Right lobe of liver (tissue), 6 donors: ENCODE results near the gene PPA1. TPM values are rescaled to one million over a fixed set of nuclear protein-coding genes. Genes with fewer than 3 reads are reported as not detected.
"Not testable (repeated sequence)": the region's sequence is repeated elsewhere in the genome, so short reads cannot be mapped to it uniquely, and the experiment has no call there.

ENCODE experiments used
- ATAC-seq, 4 donors: fragments of 200-7000 bp; cut with Tn5 transposase; one replicate each; pipeline ENCODE4 v1.9.1; 2020; ENCODE audit warnings: mild to moderate bottlenecking in 4 of 4, moderate library complexity in 4 of 4
- DNase-seq, 3 donors: peaks; one replicate each; pipeline ENCODE4 v3.0.0-alpha.2; 2020
- H3K27ac ChIP-seq, 3 donors: fragments of 200-600 bp; one replicate each; pipeline ENCODE4 v1.8.0; 2022
- H3K27me3 ChIP-seq, 2 donors: fragments of 200-600 bp; one replicate each; pipeline ENCODE4 v1.8.0; 2022
- H3K36me3 ChIP-seq, 4 donors: fragments of 200-600 bp; sonication (generic) in 1 of 4; one replicate each; pipeline versions ENCODE4 v1.5.1 to v1.8.0; 2017 to 2022; ENCODE audit warnings: control low read depth in 1 of 4
- H3K4me1 ChIP-seq, 4 donors: fragments of 200-600 bp; sonication (generic) in 1 of 4; one replicate each; pipeline versions ENCODE4 v1.5.1 to v1.8.0; 2017 to 2022; ENCODE audit warnings: control low read depth in 1 of 4
- H3K4me3 ChIP-seq, 3 donors: fragments of 200-600 bp; one replicate each; pipeline ENCODE4 v1.8.0; 2022
- H3K9me3 ChIP-seq, 4 donors: fragments of 200-600 bp; sonication (generic) in 1 of 4; one replicate each; pipeline versions ENCODE4 v1.5.1 to v1.8.0; 2017 to 2022; ENCODE audit warnings: control low read depth in 1 of 4
- CTCF ChIP-seq, 4 donors: fragments of 200-600 bp in 3 of 4; fragments of 450-650 bp in 1 of 4; IDR thresholded peaks; one replicate each; pipeline versions ENCODE4 v1.5.1 to v1.8.0; 2016 to 2022; ENCODE audit warnings: antibody characterized with exemption in 4 of 4, mild to moderate bottlenecking in 2 of 4
- POLR2A ChIP-seq: fragments of 450-650 bp; IDR thresholded peaks from one replicate; pipeline ENCODE4 v1.6.1; 2017; ENCODE audit warnings: antibody characterized with exemption, mild to moderate bottlenecking
- WGBS: methylation state at CpG from one replicate; pipeline ENCODE4 v1.1.6; 2018; ENCODE audit warnings: low coverage, low lambda C conversion rate; ENCODE audit not compliant: insufficient coverage; ENCODE audit errors: missing lambda C conversion rate; 5-methylcytosine and 5-hydroxymethylcytosine counted together
- intact Hi-C, 2 donors: fragments of 100-400 bp; cut with DNase I; formaldehyde crosslinking; loops; one replicate each; pipeline versions ENCODE4 v1.11.2 to v1.14.1; 2022
- total RNA-seq, 6 experiments: library from RNA; depleted of rRNA in 2 of 6; stranded (reverse); fragments of >200 nt in 2 of 6; fragmentation: NEBNext Ultra II Directional in 3 of 6; extraction: Animal tissue kit (Norgen Biotek cat#: 25700) in 3 of 6; gene quantifications; one replicate each; pipeline versions ENCODE4 v1.1.0 to v1.2.4, GENCODE V29; 2016 to 2023
- donor health status: DM: no; HTN: yes; CAD: no.
- donor health status: DM: no; HTN: no; CAD: no.
- donor health status: DM: no; HTN: no; CAD: no.
- donor health status: DM: no; HTN: yes; CAD: no.
- donor health status: DM: no; HTN: yes; CAD: no.

PPA1 gene
- total RNA-seq, 6 experiments from 2014 or later, result 64.8 to 133 (median 95.7) TPM

DNA sequence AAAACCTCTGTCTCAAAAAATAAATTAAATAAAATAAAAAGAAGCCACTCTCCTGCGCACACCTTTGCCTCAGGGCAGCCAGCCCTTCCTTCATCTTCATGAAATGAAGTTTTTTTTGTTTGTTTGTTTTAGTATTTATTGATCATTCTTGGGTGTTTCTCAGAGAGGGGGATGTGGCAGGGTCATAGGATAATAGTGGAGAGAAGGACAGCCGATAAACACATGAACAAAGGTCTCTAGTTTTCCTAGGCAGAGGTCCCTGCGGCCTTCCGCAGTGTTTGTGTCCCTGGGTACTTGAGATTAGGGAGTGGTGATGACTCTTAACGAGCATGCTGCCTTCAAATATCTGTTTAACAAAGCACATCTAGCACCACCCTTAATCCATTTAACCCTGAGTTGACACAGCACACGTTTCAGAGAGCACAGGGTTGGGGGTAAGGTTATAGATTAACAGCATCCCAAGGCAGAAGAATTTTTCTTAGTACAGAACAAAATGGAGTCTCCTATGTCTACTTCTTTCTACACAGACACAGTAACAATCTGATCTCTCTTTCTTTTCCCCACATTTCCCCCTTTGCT, 4.8 kb upstream of the PPA1 start:
- H3K4me1 ChIP-seq, H3K4me3 ChIP-seq, H3K36me3 ChIP-seq, H3K27ac ChIP-seq, H3K9me3 ChIP-seq, intact Hi-C loops, H3K27me3 ChIP-seq, DNase-seq, ATAC-seq: not testable (repeated sequence)
- 69% methylated on average over 6 of the region's 6 CpGs for WGBS

DNA sequence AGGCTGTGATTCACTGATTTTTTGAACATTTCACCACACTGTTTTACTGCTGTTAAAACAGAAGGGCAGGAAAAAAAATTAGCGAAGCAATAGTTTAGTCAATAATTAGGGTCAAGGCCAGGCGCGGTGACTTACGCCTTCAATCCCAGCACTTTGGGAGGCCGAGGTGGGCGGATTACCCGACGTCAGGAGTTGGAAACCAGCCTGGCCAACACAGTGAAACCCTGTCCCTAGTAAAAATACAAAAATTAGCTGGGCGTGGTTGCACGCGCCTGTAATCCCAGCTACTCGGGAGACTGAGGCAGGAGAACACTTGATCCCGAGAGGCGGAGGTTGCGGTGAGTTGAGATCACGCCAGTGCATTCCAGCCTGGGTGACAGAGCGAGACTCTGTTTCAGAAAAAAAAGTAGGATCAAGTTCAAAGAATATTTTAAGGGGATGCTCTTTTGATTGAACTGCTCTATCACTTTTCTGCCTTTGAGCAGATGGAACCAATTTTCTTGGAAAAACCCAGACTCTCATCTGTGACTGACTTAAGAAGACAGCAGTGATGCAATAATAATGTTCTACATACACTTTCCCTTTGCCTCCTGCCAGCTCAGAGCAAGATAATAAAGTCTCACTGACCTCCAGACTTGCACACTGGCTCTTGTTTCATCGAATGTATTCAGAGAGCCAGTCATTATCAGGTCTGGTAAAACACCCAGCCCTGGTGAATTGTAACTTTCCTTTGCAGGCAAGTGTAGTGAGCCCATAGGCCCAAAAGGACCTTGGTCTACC, 1.6 kb upstream of the PPA1 start:
- H3K27ac ChIP-seq, result no peak overlapping the region
- no peak overlapping the region for H3K4me3 ChIP-seq
- no peaks in the 10 kb centered on the region for H3K27me3 ChIP-seq
- 72% methylated on average over 16 of the region's 18 CpGs for WGBS
- ATAC-seq (no peak), DNase-seq (no peak)
- no peak for TF ChIP-seq CTCF (IDR thresholded peaks at IDR 0.05)
- no peak for TF ChIP-seq POLR2A
- H3K9me3 ChIP-seq, result no peaks in the 10 kb centered on the region
- H3K4me1 ChIP-seq, result peaks cover 0 to 6% (median 0%) of the 10 kb centered on the region in 4 donors
- intact Hi-C loops, result no loop called here
- H3K36me3 ChIP-seq, result peaks cover 0 to 3% (median 0%) of the 10 kb centered on the region in 4 donors

DNA sequence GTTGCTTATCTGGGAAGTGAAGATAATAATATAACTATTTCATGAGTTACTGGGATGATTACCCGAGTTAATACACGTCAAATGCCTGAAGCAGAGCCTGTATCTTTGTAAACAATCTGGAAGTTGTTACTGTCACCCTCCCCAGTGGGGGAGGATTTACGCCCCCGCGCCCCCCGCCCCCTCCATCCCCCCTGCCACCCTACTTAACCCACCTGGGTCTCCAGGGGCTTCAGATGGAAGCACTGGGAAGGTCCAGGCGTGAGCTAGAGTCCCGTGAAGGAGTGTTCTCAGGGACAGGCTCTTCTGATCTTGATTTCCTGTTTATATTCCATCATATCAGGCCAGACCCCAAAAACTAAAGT, 691 bp upstream of the PPA1 start:
- no peak for DNase-seq
- WGBS, result 11% methylated on average over 5 of the region's 8 CpGs

DNA sequence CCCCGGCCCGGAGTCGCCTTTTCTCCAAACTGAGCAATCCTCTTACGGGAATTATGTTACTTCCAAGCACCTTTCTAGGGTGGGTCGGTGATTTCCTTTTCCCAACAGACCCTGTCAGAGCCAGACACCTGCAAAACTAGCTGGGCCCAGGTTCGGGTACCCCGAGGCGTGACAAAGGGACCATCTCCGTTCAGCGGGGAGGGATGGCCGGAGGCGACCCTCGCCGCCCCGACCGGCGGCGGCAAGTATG, 445 bp downstream of the PPA1 start:
- H3K36me3 ChIP-seq, result peaks cover 0 to 14% (median 0%) of the 10 kb centered on the region in 4 donors
- no peak for ATAC-seq
- no peaks in the 10 kb centered on the region for H3K27me3 ChIP-seq
- intact Hi-C loops, result no loop called here
- WGBS, result 0% methylated on average over 9 of the region's 18 CpGs
- H3K4me1 ChIP-seq, result peaks cover 0 to 9% (median 3%) of the 10 kb centered on the region in 4 donors
- DNase-seq, result no peak
- TF ChIP-seq CTCF (IDR thresholded peaks at IDR 0.05), result no peak
- no peak for TF ChIP-seq POLR2A
- H3K9me3 ChIP-seq, result no peaks in the 10 kb centered on the region
- peak overlapping the region; percentile 75 to 96 (median 81) for H3K4me3 ChIP-seq
- peak overlapping the region; percentile 76 to 97 (median 91) for H3K27ac ChIP-seq

More for the DNA sequence above, 691 bp upstream of the PPA1 start:
- no peak for TF ChIP-seq CTCF (IDR thresholded peaks at IDR 0.05)
- TF ChIP-seq POLR2A, result no peak
- no peak for ATAC-seq
- peak overlapping the region; percentile 75 to 96 (median 81) for H3K4me3 ChIP-seq
- no peaks in the 10 kb centered on the region for H3K27me3 ChIP-seq
- peaks cover 0 to 6% (median 0%) of the 10 kb centered on the region in 4 donors for H3K4me1 ChIP-seq
- H3K36me3 ChIP-seq, result peaks cover 0 to 10% (median 0%) of the 10 kb centered on the region in 4 donors
- intact Hi-C loops, result no loop called here
- no peaks in the 10 kb centered on the region for H3K9me3 ChIP-seq
- H3K27ac ChIP-seq, result peak overlapping the region; percentile 26 to 84 (median 72)

- DNase-seq, result peak; percentile 66 to 79 (median 77)
- ATAC-seq, result peak; percentile 56 to 64 (median 62)
- peak overlapping the region; percentile 76 to 97 (median 91) for H3K27ac ChIP-seq
- H3K9me3 ChIP-seq, result no peaks in the 10 kb centered on the region
- peaks cover 0 to 14% (median 0%) of the 10 kb centered on the region in 4 donors for H3K36me3 ChIP-seq
- TF ChIP-seq POLR2A, result peak; percentile 89
- TF ChIP-seq CTCF (IDR thresholded peaks at IDR 0.05), result no peak
- 2% methylated on average over 32 of the region's 39 CpGs for WGBS
- peaks cover 0 to 13% (median 3%) of the 10 kb centered on the region in 4 donors for H3K4me1 ChIP-seq
- no peaks in the 10 kb centered on the region for H3K27me3 ChIP-seq
- H3K4me3 ChIP-seq, result peak overlapping the region; percentile 75 to 96 (median 81)
- intact Hi-C loops, result no loop called here
These were observed 922 bp downstream of the PPA1 start for GRCh38 chr10:70232155-70232858.
